Skeletal muscle tissue (tissue), 4 donors: ENCODE data around the gene GABRB3. TPM values are rescaled to one million over a fixed set of nuclear protein-coding genes. Genes with fewer than 3 reads are reported as not detected.

Source experiments
- H3K27ac ChIP-seq: one replicate; pipeline ENCODE4 v1.7.0; 2013; ENCODE audit warnings: mild to moderate bottlenecking, low read depth, low read length, inconsistent platforms
- H3K27me3 ChIP-seq, 3 donors: one replicate each; pipeline ENCODE4 v1.7.0; 2013; ENCODE audit warnings: low read length in 3 of 3; ENCODE audit not compliant: control insufficient read depth in 3 of 3, insufficient read depth in 3 of 3
- H3K36me3 ChIP-seq, 3 donors: one replicate each; pipeline ENCODE4 v1.7.0; 2013; ENCODE audit warnings: low read length in 3 of 3; ENCODE audit not compliant: control insufficient read depth in 3 of 3, insufficient read depth in 3 of 3
- H3K4me1 ChIP-seq, 3 donors: one replicate each; pipeline ENCODE4 v1.7.0; 2013; ENCODE audit warnings: low read length in 3 of 3, mild to moderate bottlenecking in 3 of 3; ENCODE audit not compliant: control insufficient read depth in 3 of 3, insufficient read depth in 3 of 3
- H3K4me3 ChIP-seq, 3 donors: one replicate each; pipeline ENCODE4 v1.7.0; 2013; ENCODE audit warnings: low read length in 3 of 3
- H3K9ac ChIP-seq, 3 donors: one replicate each; pipeline ENCODE4 v1.7.0; 2013; ENCODE audit warnings: low read length in 3 of 3, mild to moderate bottlenecking in 3 of 3, moderate library complexity in 2 of 3, low read depth in 1 of 3
- H3K9me3 ChIP-seq, 3 donors: one replicate each; pipeline ENCODE4 v1.7.0; 2013; ENCODE audit warnings: low read length in 3 of 3; ENCODE audit not compliant: control insufficient read depth in 3 of 3
- total RNA-seq: library from RNA; depleted of rRNA; stranded (reverse); fragments of >200 nt; gene quantifications from one replicate; pipeline ENCODE4 v1.2.3, GENCODE V29; 2014
- donor health status: Osteomylitis.

GABRB3 gene
- total RNA-seq, 1 donor from 2014 or later = 0.52 TPM

DNA sequence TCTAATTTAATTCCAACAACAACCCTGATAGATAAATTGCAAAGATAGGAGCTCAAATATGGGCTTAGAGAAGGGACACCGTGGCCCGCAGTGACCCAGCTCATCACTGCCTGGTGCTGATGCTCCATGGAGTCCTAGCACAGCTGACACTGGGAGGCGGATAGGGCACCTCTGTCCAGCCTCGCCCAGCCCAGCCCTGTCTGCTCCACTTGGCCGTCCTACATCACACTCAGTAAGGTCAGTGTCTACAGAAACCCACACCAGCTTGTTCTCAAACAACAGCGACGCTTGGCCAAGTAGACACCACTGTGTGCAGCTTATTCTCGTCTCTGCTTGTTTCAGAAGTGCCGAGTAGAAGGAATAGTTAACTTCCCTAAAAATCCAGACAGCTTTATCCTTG, 33.9 kb downstream of the GABRB3 start:
- Histone ChIP-seq H3K27me3 (no peaks in the 10 kb centered on the region), H3K27ac (no peak overlapping the region), H3K4me3 (no peak overlapping the region), H3K36me3 (no peaks in the 10 kb centered on the region), H3K9ac (no peak overlapping the region), H3K9me3 (peaks cover 0 to 2% (median 0%) of the 10 kb centered on the region in 3 donors), H3K4me1 (no peaks in the 10 kb centered on the region)

DNA sequence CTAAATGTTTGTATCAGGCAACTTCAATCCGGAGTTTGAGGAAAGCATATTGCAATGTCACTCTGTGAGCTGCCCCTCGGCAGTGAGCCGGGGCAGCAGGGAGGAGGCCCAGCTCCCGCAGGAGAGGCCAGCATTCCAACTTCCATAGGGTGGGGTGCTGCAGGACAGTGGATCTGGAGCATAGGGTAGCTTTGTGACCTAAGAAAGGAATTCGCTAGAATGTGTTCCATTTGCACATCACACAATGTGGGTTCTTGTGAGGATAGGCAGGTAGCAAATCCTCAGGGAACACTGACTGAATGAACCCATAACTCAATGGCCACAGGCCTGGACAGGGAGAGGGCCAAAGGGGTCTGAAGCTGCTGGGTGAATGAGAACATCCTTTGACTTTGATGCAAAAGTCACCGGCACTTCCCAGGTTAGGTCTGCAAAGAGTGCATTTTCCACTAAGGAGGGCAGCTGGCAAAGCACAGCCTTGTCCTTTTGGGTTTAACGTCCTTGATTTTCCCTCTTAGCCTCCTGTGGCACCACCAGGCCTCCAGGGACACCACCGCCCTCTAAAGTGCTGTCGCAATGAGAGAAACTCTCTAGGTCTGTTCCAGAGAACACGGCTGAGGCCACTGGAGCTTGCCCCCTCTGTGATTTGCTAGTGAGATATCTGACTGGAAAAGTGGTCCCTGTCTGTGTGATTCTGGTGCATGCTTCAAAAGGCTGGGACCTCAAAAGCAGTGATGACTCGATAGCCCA, 36.2 kb downstream of the GABRB3 start:
- H3K9me3 ChIP-seq = peaks cover 0 to 5% (median 2%) of the 10 kb centered on the region in 3 donors
- no peaks in the 10 kb centered on the region for H3K36me3 ChIP-seq
- no peak overlapping the region for H3K27ac ChIP-seq
- H3K4me1 ChIP-seq = no peaks in the 10 kb centered on the region
- H3K9ac ChIP-seq = no peak overlapping the region
- no peaks in the 10 kb centered on the region for H3K27me3 ChIP-seq
- no peak overlapping the region for H3K4me3 ChIP-seq

DNA sequence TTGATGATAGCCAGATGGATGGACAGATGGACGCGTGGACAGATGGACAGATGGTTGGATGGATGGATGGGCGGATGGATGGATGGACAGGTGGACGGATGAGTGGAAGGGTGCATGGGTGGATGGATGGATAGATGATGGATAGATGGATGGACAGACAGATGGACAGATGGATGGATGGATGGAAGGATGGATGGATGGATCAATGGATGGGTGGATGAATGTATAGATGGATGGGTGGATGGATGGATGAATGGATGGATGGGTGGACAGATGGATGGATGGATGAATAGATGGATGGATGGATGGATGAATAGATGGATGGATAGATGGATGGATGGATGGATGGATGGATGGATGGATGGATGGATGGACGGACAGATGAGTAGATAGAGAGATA, 40.9 kb downstream of the GABRB3 start:
- Histone ChIP-seq H3K9ac (no peak overlapping the region), H3K36me3 (no peaks in the 10 kb centered on the region), H3K4me1 (no peaks in the 10 kb centered on the region), H3K27ac (no peak overlapping the region), H3K27me3 (no peaks in the 10 kb centered on the region), H3K4me3 (no peak overlapping the region), H3K9me3 (peaks cover 0 to 4% (median 4%) of the 10 kb centered on the region in 3 donors)

DNA sequence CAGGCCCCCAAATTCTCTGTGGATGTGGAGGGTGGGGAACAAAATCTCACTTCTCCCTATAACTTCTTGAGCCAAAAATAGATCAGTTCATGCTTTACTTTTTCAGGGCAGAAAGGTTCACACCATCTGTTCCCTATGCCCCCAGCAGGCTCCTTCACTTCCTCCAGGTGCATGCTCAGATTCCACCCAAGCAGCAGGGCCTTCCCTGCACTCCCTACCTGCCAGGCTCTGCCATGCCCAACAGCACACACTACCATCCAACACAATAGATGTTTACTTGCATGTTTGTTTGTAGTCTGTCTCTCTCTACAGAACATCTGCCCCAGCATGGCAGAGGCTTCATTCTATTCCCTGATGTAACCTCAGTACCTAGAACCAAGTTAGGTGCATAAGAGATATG, 43.3 kb downstream of the GABRB3 start:
- Histone ChIP-seq H3K9me3 (peaks cover 0 to 4% (median 4%) of the 10 kb centered on the region in 3 donors), H3K9ac (no peak overlapping the region), H3K36me3 (no peaks in the 10 kb centered on the region), H3K4me3 (no peak overlapping the region), H3K4me1 (no peaks in the 10 kb centered on the region), H3K27me3 (no peaks in the 10 kb centered on the region), H3K27ac (no peak overlapping the region)

DNA sequence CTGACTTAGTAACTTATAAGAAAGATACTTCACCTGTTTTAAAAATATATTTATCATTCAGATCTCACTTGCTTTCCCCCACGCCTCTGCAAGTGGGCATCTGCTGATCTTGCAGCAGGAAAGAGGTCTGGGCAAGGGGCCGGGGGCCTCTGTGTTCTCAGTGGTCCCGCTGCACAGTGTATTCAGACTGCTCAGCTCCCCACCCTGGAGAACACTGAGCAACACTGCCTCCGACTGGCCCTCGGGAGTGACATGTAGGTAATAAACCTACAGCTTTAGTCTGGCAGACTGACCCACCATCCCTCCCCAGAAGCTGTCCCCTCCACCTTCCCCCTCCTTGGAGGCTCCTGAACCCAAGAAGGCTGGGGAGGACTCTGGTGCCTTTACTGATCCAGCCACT, 43.8 kb downstream of the GABRB3 start:
- no peak overlapping the region for H3K9ac ChIP-seq
- H3K27me3 ChIP-seq = no peaks in the 10 kb centered on the region
- H3K36me3 ChIP-seq = no peaks in the 10 kb centered on the region

DNA sequence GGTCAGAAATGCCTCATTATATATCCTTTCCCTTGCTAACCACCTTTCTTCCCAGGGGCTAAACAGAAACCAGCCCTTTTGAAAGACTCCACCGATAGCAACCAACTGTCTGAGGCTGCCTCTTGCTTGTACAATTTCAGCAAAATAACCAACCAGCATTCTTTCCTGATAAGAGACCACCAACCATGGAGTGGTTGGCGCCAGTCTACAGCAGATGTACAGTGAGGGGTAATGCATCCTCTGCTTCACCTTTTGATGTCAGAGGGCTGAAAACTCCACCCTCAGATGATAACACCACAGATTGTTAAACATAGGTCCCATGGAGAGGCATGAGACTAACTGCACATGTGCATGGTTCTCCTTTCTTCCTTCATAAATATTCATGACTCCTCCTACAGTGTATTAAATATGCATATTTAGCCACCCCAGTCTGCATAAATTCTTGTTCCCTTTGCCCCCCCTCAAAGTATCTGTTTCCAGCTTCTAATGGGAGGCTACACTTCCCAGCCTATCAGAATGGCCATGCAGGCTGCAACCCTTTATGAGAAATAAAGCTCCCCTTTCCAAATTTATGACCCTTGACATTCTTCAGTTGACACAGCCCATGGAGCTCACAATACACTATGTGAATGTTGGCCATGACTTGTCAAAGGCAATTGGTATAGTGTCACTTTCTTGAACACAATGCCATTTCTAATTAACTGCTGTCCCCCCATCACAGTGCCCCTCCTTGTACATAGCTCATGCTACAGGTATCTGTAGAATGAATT, 48.3 kb downstream of the GABRB3 start:
- Histone ChIP-seq H3K4me1 (no peaks in the 10 kb centered on the region), H3K4me3 (no peak overlapping the region), H3K9me3 (peaks cover 0 to 2% (median 0%) of the 10 kb centered on the region in 3 donors), H3K36me3 (no peaks in the 10 kb centered on the region), H3K9ac (no peak overlapping the region), H3K27ac (no peak overlapping the region), H3K27me3 (no peaks in the 10 kb centered on the region)

More for the DNA sequence above, 43.8 kb downstream of the GABRB3 start:
- H3K4me3 ChIP-seq = no peak overlapping the region
- H3K4me1 ChIP-seq = no peaks in the 10 kb centered on the region
- peaks cover 0 to 4% (median 4%) of the 10 kb centered on the region in 3 donors for H3K9me3 ChIP-seq
- no peak overlapping the region for H3K27ac ChIP-seq

DNA sequence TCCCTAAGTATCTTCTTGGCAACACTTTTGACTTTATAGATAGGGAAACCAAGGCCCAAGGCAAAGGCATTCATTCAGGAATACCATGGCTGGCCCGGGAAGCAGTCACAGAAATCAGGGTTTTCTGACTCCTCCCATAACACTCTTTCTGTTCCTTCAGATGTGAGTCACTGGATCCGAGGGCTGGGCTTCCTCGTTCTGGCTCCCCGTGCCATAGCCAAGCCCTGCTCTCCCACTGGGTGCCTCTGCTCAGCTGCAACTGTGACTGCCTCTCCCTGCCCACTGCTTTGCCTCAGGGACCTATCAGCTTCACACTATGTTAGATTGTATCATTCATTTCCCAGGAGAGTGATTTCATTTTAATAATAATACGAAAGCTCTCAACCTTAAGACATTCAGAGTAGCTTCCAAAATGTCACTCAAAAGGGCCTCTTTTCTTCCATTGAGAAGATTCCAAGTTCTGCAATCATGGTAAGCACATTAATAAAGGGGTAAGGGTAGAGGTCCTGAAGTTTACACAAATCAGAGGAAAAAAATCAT, 50.2 kb downstream of the GABRB3 start:
- H3K4me1 ChIP-seq = no peaks in the 10 kb centered on the region
- H3K27me3 ChIP-seq = no peaks in the 10 kb centered on the region
- H3K9me3 ChIP-seq = peaks cover 0 to 4% (median 2%) of the 10 kb centered on the region in 3 donors
- H3K36me3 ChIP-seq = no peaks in the 10 kb centered on the region
- no peak overlapping the region for H3K27ac ChIP-seq
- no peak overlapping the region for H3K4me3 ChIP-seq
- no peak overlapping the region for H3K9ac ChIP-seq

DNA sequence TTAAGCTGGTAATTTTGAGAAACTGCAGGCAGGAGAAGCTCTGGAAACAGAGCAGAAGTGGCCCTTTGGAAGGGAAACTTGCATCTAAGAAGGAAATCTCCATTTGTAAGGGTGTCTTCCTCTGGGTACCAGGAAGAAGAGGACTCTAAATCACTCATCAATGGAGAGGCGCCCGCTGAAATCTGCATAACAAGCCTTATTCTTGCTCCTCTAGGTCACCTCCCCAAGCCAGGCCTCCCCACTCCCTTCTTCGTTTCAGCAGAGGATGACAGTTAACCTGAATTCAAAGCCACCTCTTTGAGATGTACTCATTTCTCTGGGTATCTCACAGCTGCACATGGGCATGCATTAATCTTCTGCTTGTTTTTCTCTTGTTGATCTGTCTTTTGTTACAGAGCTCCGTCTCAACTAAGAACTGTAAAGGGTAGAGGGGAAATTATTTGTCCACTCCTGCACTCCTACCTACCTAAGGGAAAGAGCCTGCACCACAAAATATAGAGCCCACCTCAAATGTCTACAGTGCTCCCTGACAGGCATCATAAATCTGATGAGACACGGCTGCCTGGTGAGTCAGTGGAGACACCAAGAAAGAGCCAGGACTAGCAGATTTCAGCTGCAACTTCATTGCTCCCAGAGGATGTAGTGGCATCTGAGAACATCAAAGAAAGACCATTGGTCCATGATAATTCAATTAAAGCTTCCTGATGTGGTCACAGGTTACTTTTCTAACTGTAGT, 51.5 kb downstream of the GABRB3 start:
- Histone ChIP-seq H3K9me3 (peaks cover 0 to 4% (median 0%) of the 10 kb centered on the region in 3 donors), H3K27me3 (no peaks in the 10 kb centered on the region), H3K36me3 (no peaks in the 10 kb centered on the region), H3K27ac (no peak overlapping the region), H3K4me1 (no peaks in the 10 kb centered on the region), H3K4me3 (no peak overlapping the region), H3K9ac (no peak overlapping the region)

DNA sequence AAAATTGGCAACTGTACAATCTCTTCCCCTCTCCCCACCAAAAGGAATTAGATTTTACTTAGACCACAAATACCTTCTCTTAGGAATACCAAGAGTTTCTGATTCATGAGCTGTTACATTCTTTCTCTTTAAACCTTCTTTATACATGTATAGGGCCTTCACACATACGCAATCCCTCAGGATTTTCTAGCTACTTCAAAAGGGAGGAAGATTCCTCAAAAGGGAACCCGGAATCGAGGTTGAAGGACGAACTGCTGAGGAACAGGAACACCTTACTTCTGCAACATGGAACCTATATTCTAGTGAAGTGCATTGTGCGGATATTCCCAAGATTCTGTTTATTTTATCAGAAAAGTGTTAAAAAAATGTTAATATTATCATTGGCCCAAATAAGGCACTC, 52.3 kb downstream of the GABRB3 start:
- Histone ChIP-seq H3K36me3 (no peaks in the 10 kb centered on the region), H3K4me1 (no peaks in the 10 kb centered on the region), H3K9me3 (peaks cover 0 to 4% (median 0%) of the 10 kb centered on the region in 3 donors)

More for the DNA sequence above, 52.3 kb downstream of the GABRB3 start:
- Histone ChIP-seq H3K4me3 (no peak overlapping the region), H3K9ac (no peak overlapping the region), H3K27ac (no peak overlapping the region), H3K27me3 (no peaks in the 10 kb centered on the region)
